ENCODE data around the gene ATMIN.

The ATMIN gene

GRCh38 chr16:81035398-81035974 lies at the start of gene ATMIN:
Gene ATMIN, plus strand, starts transcription at chr16:81035842. Its CDS starts 29 bp downstream, at chr16:81035871.
- ATAC-seq (ENCODE audit: low read depth) (peak; percentile 96), DNase-seq (ENCODE audit: low spot score) (peak; percentile 78)
- H3K4me3 ChIP-seq (ENCODE audit: severe bottlenecking): peak within 1 kb of the TSS; percentile 81
- no peaks in the 10 kb centered on the region for H3K9me3 ChIP-seq (ENCODE audit: severe bottlenecking)
- H3K36me3 ChIP-seq (ENCODE audit: low read depth): peaks cover 30% of the 10 kb centered on the region
- TF ChIP-seq CTCF (IDR thresholded peaks at IDR 0.05; ENCODE audit: poor library complexity, severe bottlenecking): peak; percentile 99
- no peaks in the 10 kb centered on the region for H3K27me3 ChIP-seq (ENCODE audit: insufficient read depth, poor library complexity, severe bottlenecking)
- peak within 1 kb of the TSS; percentile 51 for H3K27ac ChIP-seq (ENCODE audit: poor library complexity, severe bottlenecking)
- peaks cover 3% of the 10 kb centered on the region for H3K4me1 ChIP-seq (ENCODE audit: insufficient read depth, poor library complexity, severe bottlenecking)

- Histone ChIP-seq H3K27ac (ENCODE audit: poor library complexity, severe bottlenecking) (no peak overlapping the region), H3K36me3 (ENCODE audit: low read depth) (peaks cover 8% of the 10 kb centered on the region; the same call in 1 of the 2 replicates)
- TF ChIP-seq CTCF (IDR thresholded peaks at IDR 0.05; ENCODE audit: poor library complexity, severe bottlenecking): no peak
Measured at GRCh38 chr16:80986557-80986956, 49.1 kb upstream of the ATMIN start.

GRCh38 chr16:80988756-80989155 lies 46.9 kb upstream of the ATMIN start:
- H3K27me3 ChIP-seq (ENCODE audit: insufficient read depth, poor library complexity, severe bottlenecking): no peaks in the 10 kb centered on the region
- no peak overlapping the region for H3K4me3 ChIP-seq (ENCODE audit: severe bottlenecking)
- H3K36me3 ChIP-seq (ENCODE audit: low read depth): peaks cover 11% of the 10 kb centered on the region
- TF ChIP-seq CTCF (IDR thresholded peaks at IDR 0.05; ENCODE audit: poor library complexity, severe bottlenecking): no peak
- no peaks in the 10 kb centered on the region for H3K9me3 ChIP-seq (ENCODE audit: severe bottlenecking)
- no peak overlapping the region for H3K27ac ChIP-seq (ENCODE audit: poor library complexity, severe bottlenecking)
- no peak for ATAC-seq (ENCODE audit: low read depth)
- peaks cover 11% of the 10 kb centered on the region for H3K4me1 ChIP-seq (ENCODE audit: insufficient read depth, poor library complexity, severe bottlenecking)
- no peak for DNase-seq (ENCODE audit: low spot score)

More at GRCh38 chr16:80986557-80986956, 49.1 kb upstream of the ATMIN start:
- Histone ChIP-seq H3K4me1 (ENCODE audit: insufficient read depth, poor library complexity, severe bottlenecking) (no peaks in the 10 kb centered on the region), H3K4me3 (ENCODE audit: severe bottlenecking) (no peak overlapping the region), H3K27me3 (ENCODE audit: insufficient read depth, poor library complexity, severe bottlenecking) (no peaks in the 10 kb centered on the region), H3K9me3 (ENCODE audit: severe bottlenecking) (no peaks in the 10 kb centered on the region)
- ATAC-seq (ENCODE audit: low read depth) (no peak), DNase-seq (ENCODE audit: low spot score) (no peak)

GRCh38 chr16:80989801-80990200 lies 45.8 kb upstream of the ATMIN start:
- DNase-seq (ENCODE audit: low spot score) (no peak), ATAC-seq (ENCODE audit: low read depth) (no peak)
- no peak overlapping the region for H3K27ac ChIP-seq (ENCODE audit: poor library complexity, severe bottlenecking)
- H3K36me3 ChIP-seq (ENCODE audit: low read depth): peaks cover 15% of the 10 kb centered on the region
- TF ChIP-seq CTCF (IDR thresholded peaks at IDR 0.05; ENCODE audit: poor library complexity, severe bottlenecking): no peak
- no peak overlapping the region for H3K4me3 ChIP-seq (ENCODE audit: severe bottlenecking)
- H3K9me3 ChIP-seq (ENCODE audit: severe bottlenecking): no peaks in the 10 kb centered on the region
- peaks cover 21% of the 10 kb centered on the region for H3K4me1 ChIP-seq (ENCODE audit: insufficient read depth, poor library complexity, severe bottlenecking)
- H3K27me3 ChIP-seq (ENCODE audit: insufficient read depth, poor library complexity, severe bottlenecking): no peaks in the 10 kb centered on the region

- TF ChIP-seq CTCF (IDR thresholded peaks at IDR 0.05; ENCODE audit: poor library complexity, severe bottlenecking): no peak
- no peaks in the 10 kb centered on the region for H3K9me3 ChIP-seq (ENCODE audit: severe bottlenecking)
- ATAC-seq (ENCODE audit: low read depth) (no peak), DNase-seq (ENCODE audit: low spot score) (no peak)
- peaks cover 22% of the 10 kb centered on the region for H3K4me1 ChIP-seq (ENCODE audit: insufficient read depth, poor library complexity, severe bottlenecking)
- H3K27me3 ChIP-seq (ENCODE audit: insufficient read depth, poor library complexity, severe bottlenecking): no peaks in the 10 kb centered on the region
- peaks cover 19% of the 10 kb centered on the region for H3K36me3 ChIP-seq (ENCODE audit: low read depth)
- no peak overlapping the region for H3K27ac ChIP-seq (ENCODE audit: poor library complexity, severe bottlenecking)
- no peak overlapping the region for H3K4me3 ChIP-seq (ENCODE audit: severe bottlenecking)
Measured at GRCh38 chr16:80990577-80990976, 45.1 kb upstream of the ATMIN start.

Measured in RWPE2 (cell line).